ENCODE results near the gene MARK4. TPM values are rescaled to one million over a fixed set of nuclear protein-coding genes. Genes with fewer than 3 reads are reported as not detected.
"Not testable (repeated sequence)": the region's sequence is repeated elsewhere in the genome, so short reads cannot be mapped to it uniquely, and the experiment has no call there.

The MARK4 gene
- polyA plus RNA-seq, 1 donor from 2014 or later, result 0.58 TPM

GRCh38 chr19:45299719-45300118 is 48.6 kb downstream of the MARK4 start:
- Mint-ChIP-seq H3K9me3 (peaks cover 2 to 5% (median 3%) of the 10 kb centered on the region in 3 donors), H3K4me1 (no peaks in the 10 kb centered on the region), H3K4me3 (no peak overlapping the region), H3K27ac (no peak overlapping the region), H3K36me3 (peaks cover 23% of the 10 kb centered on the region), H3K27me3 (no peaks in the 10 kb centered on the region)

- Mint-ChIP-seq H3K27ac (no peak overlapping the region), H3K4me3 (no peak overlapping the region), H3K27me3 (no peaks in the 10 kb centered on the region), H3K4me1 (peaks cover 0 to 2% (median 0%) of the 10 kb centered on the region in 3 donors), H3K36me3 (peaks cover 14% of the 10 kb centered on the region), H3K9me3 (peaks cover 2 to 5% (median 3%) of the 10 kb centered on the region in 3 donors)
These were observed 51.3 kb downstream of the MARK4 start for GRCh38 chr19:45302416-45302815.

GRCh38 chr19:45303269-45304060 is 52.4 kb downstream of the MARK4 start:
- Mint-ChIP-seq H3K9me3 (peaks cover 2 to 5% (median 3%) of the 10 kb centered on the region in 3 donors), H3K27me3 (no peaks in the 10 kb centered on the region), H3K4me1 (peaks cover 0 to 2% (median 0%) of the 10 kb centered on the region in 3 donors), H3K4me3 (no peak overlapping the region), H3K36me3 (peaks cover 10% of the 10 kb centered on the region), H3K27ac (no peak overlapping the region)

- no peaks in the 10 kb centered on the region for H3K27me3 Mint-ChIP-seq
- peaks cover 2 to 5% (median 3%) of the 10 kb centered on the region in 3 donors for H3K9me3 Mint-ChIP-seq
- no peak overlapping the region for H3K4me3 Mint-ChIP-seq
- peaks cover 0 to 2% (median 0%) of the 10 kb centered on the region in 3 donors for H3K4me1 Mint-ChIP-seq
- no peak overlapping the region for H3K27ac Mint-ChIP-seq
- H3K36me3 Mint-ChIP-seq, result peaks cover 6% of the 10 kb centered on the region
These were observed 53.3 kb downstream of the MARK4 start for GRCh38 chr19:45304141-45304926.

- no peaks in the 10 kb centered on the region for H3K27me3 Mint-ChIP-seq
- H3K9me3 Mint-ChIP-seq, result peaks cover 2 to 5% (median 3%) of the 10 kb centered on the region in 3 donors
- H3K36me3 Mint-ChIP-seq, result peaks cover 5% of the 10 kb centered on the region
- H3K4me1 Mint-ChIP-seq, result peaks cover 0 to 2% (median 0%) of the 10 kb centered on the region in 3 donors
- no peak overlapping the region for H3K4me3 Mint-ChIP-seq
- no peak overlapping the region for H3K27ac Mint-ChIP-seq
These were observed 53.9 kb downstream of the MARK4 start for GRCh38 chr19:45305007-45305406.

- H3K9me3 Mint-ChIP-seq, result peaks cover 2 to 5% (median 3%) of the 10 kb centered on the region in 3 donors
- peaks cover 3% of the 10 kb centered on the region for H3K36me3 Mint-ChIP-seq
- H3K27me3 Mint-ChIP-seq, result no peaks in the 10 kb centered on the region
- H3K4me3 Mint-ChIP-seq, result no peak overlapping the region
- H3K4me1 Mint-ChIP-seq, result peaks cover 0 to 2% (median 0%) of the 10 kb centered on the region in 3 donors
- no peak overlapping the region for H3K27ac Mint-ChIP-seq
These were observed 54.4 kb downstream of the MARK4 start for GRCh38 chr19:45305421-45305820.

- H3K4me3 Mint-ChIP-seq, result no peak overlapping the region
- H3K9me3 Mint-ChIP-seq, result peaks cover 2 to 5% (median 3%) of the 10 kb centered on the region in 3 donors
- peaks cover 3% of the 10 kb centered on the region for H3K36me3 Mint-ChIP-seq
- H3K4me1 Mint-ChIP-seq, result peaks cover 0 to 2% (median 0%) of the 10 kb centered on the region in 3 donors
- H3K27me3 Mint-ChIP-seq, result no peaks in the 10 kb centered on the region
- no peak overlapping the region for H3K27ac Mint-ChIP-seq
These were observed 55.0 kb downstream of the MARK4 start for GRCh38 chr19:45306040-45306439.

- Mint-ChIP-seq H3K4me3 (no peak overlapping the region), H3K4me1 (peaks cover 0 to 2% (median 0%) of the 10 kb centered on the region in 3 donors), H3K27ac (no peak overlapping the region), H3K9me3 (peaks cover 2 to 5% (median 3%) of the 10 kb centered on the region in 3 donors), H3K36me3 (peaks cover 3% of the 10 kb centered on the region), H3K27me3 (no peaks in the 10 kb centered on the region)
These were observed 55.5 kb downstream of the MARK4 start for GRCh38 chr19:45306518-45307027.

- H3K27me3 Mint-ChIP-seq, result no peaks in the 10 kb centered on the region
- no peak overlapping the region for H3K4me3 Mint-ChIP-seq
- peaks cover 3% of the 10 kb centered on the region for H3K36me3 Mint-ChIP-seq
- H3K4me1 Mint-ChIP-seq, result peaks cover 0 to 2% (median 0%) of the 10 kb centered on the region in 3 donors
- H3K27ac Mint-ChIP-seq, result no peak overlapping the region
- peaks cover 2 to 5% (median 3%) of the 10 kb centered on the region in 3 donors for H3K9me3 Mint-ChIP-seq
These were observed 56.3 kb downstream of the MARK4 start for GRCh38 chr19:45307361-45307760.

- H3K4me3 Mint-ChIP-seq, H3K27ac Mint-ChIP-seq, H3K27me3 Mint-ChIP-seq, H3K4me1 Mint-ChIP-seq, H3K36me3 Mint-ChIP-seq, H3K9me3 Mint-ChIP-seq: not testable (repeated sequence)
These were observed 58.3 kb downstream of the MARK4 start for GRCh38 chr19:45309322-45309721.

- H3K36me3 Mint-ChIP-seq, result no peaks in the 10 kb centered on the region
- H3K4me1 Mint-ChIP-seq, result no peaks in the 10 kb centered on the region
- no peak overlapping the region for H3K4me3 Mint-ChIP-seq
- no peaks in the 10 kb centered on the region for H3K9me3 Mint-ChIP-seq
- no peak overlapping the region for H3K27ac Mint-ChIP-seq
- peaks cover 7% of the 10 kb centered on the region for H3K27me3 Mint-ChIP-seq
These were observed 60.5 kb downstream of the MARK4 start for GRCh38 chr19:45311621-45312020.

- not testable (repeated sequence) for H3K9me3 Mint-ChIP-seq, H3K4me3 Mint-ChIP-seq, H3K4me1 Mint-ChIP-seq, H3K27ac Mint-ChIP-seq, H3K27me3 Mint-ChIP-seq, H3K36me3 Mint-ChIP-seq
These were observed 61.2 kb downstream of the MARK4 start for GRCh38 chr19:45312285-45312684.

- Mint-ChIP-seq H3K4me1 (no peaks in the 10 kb centered on the region), H3K27ac (no peak overlapping the region), H3K9me3 (no peaks in the 10 kb centered on the region), H3K36me3 (no peaks in the 10 kb centered on the region), H3K4me3 (no peak overlapping the region), H3K27me3 (peaks cover 11% of the 10 kb centered on the region)
These were observed 63.7 kb downstream of the MARK4 start for GRCh38 chr19:45314708-45315245.

- Mint-ChIP-seq H3K9me3 (no peaks in the 10 kb centered on the region), H3K27ac (no peak overlapping the region), H3K4me3 (no peak overlapping the region), H3K4me1 (no peaks in the 10 kb centered on the region), H3K27me3 (peaks cover 11% of the 10 kb centered on the region), H3K36me3 (no peaks in the 10 kb centered on the region)
These were observed 64.2 kb downstream of the MARK4 start for GRCh38 chr19:45315304-45315703.
